ENCODE results near the gene THSD4. TPM values are rescaled to one million over a fixed set of nuclear protein-coding genes. Genes with fewer than 3 reads are reported as not detected.
A peak's percentile ranks its signal among the peaks of the same experiment; 100 is the strongest.

Gene THSD4
- total RNA-seq, 4 donors from 2014 or later, result 23.0 to 68.5 (median 48.6) TPM

- 97 to 100% methylated on average over 2 of the region's 2 CpGs for WGBS, 2 donors
- intact Hi-C loops (cut with DNase I), result no loop called here
- Histone ChIP-seq H3K27me3 (no peaks in the 10 kb centered on the region), H3K9me3 (no peaks in the 10 kb centered on the region), H3K36me3 (no peaks in the 10 kb centered on the region), H3K27ac (no peak overlapping the region), H3K4me3 (replicated peaks in 1 of 3) (no peak overlapping the region), H3K4me1 (no peaks in the 10 kb centered on the region)
- no peak for DNase-seq
- TF ChIP-seq, protein P1, sequence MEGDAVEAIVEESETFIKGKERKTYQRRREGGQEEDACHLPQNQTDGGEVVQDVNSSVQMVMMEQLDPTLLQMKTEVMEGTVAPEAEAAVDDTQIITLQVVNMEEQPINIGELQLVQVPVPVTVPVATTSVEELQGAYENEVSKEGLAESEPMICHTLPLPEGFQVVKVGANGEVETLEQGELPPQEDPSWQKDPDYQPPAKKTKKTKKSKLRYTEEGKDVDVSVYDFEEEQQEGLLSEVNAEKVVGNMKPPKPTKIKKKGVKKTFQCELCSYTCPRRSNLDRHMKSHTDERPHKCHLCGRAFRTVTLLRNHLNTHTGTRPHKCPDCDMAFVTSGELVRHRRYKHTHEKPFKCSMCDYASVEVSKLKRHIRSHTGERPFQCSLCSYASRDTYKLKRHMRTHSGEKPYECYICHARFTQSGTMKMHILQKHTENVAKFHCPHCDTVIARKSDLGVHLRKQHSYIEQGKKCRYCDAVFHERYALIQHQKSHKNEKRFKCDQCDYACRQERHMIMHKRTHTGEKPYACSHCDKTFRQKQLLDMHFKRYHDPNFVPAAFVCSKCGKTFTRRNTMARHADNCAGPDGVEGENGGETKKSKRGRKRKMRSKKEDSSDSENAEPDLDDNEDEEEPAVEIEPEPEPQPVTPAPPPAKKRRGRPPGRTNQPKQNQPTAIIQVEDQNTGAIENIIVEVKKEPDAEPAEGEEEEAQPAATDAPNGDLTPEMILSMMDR (IDR thresholded peaks at IDR 0.05), result no peak
- TF ChIP-seq POLR2A (IDR thresholded peaks at IDR 0.05), result no peak
Observed at GRCh38 chr15:71245588-71245987, 130.3 kb downstream of the THSD4 start.

GRCh38 chr15:71248386-71248785 lies 133.1 kb downstream of the THSD4 start:
- TF ChIP-seq, protein P1 (IDR thresholded peaks at IDR 0.05), result no peak
- TF ChIP-seq POLR2A (IDR thresholded peaks at IDR 0.05), result no peak
- WGBS, 2 donors, result 68 to 75% methylated on average over 3 of the region's 3 CpGs
- Histone ChIP-seq H3K4me1 (no peaks in the 10 kb centered on the region), H3K9me3 (no peaks in the 10 kb centered on the region), H3K27ac (no peak overlapping the region), H3K36me3 (no peaks in the 10 kb centered on the region), H3K27me3 (no peaks in the 10 kb centered on the region), H3K4me3 (replicated peaks in 1 of 3) (no peak overlapping the region)
- intact Hi-C loops (cut with DNase I), result no loop called here
- DNase-seq, result no peak

GRCh38 chr15:71249986-71250385 lies 134.7 kb downstream of the THSD4 start:
- H3K27me3 ChIP-seq, result no peaks in the 10 kb centered on the region
- 79 to 86% methylated on average over 4 of the region's 4 CpGs for WGBS, 2 donors
- H3K27ac ChIP-seq, result no peak overlapping the region
- no peaks in the 10 kb centered on the region for H3K9me3 ChIP-seq
- TF ChIP-seq POLR2A (IDR thresholded peaks at IDR 0.05), result no peak
- H3K36me3 ChIP-seq, result no peaks in the 10 kb centered on the region
- H3K4me3 ChIP-seq (replicated peaks in 1 of 3), result no peak overlapping the region
- DNase-seq, result no peak
- intact Hi-C loops (cut with DNase I), result no loop called here
- H3K4me1 ChIP-seq, result no peaks in the 10 kb centered on the region

DNA sequence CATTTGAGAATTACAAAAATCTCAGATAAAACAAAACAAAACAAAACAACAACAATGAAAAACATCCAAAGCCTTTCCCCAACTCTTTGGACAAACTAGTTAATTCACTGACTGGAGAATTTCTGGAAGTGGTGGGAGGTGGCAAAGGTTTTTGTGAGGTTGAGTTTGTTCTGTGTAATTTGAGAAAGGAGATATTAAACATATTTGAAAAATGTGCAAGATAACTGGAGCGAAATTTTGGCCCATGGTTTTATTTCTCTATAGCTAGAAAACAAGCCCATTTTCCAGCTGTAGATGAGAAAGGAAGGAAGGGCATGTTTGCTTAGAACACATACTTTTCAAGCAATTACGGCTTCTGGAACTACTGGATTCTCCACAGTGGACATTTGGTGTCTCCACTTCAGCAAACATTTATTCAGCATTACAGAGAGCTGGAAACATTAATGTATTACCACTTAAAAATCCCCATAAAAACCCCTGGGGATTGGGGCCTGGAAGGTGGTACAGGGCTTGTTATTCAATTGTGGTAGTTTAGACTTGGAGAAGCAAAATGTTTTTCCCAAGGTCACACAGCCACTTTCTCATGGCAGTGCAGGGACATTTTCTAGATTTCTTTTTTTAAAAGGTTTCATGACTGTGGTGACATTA lies 135.8 kb downstream of the THSD4 start:
- WGBS, 2 donors, result 75 to 78% methylated on average over 2 of the region's 2 CpGs
- H3K27ac ChIP-seq, result peak overlapping the region in 1 of 3 donors; percentile 17
- H3K4me1 ChIP-seq, result no peaks in the 10 kb centered on the region
- H3K27me3 ChIP-seq, result no peaks in the 10 kb centered on the region
- no peak for DNase-seq
- no peak overlapping the region for H3K4me3 ChIP-seq (replicated peaks in 1 of 3)
- TF ChIP-seq POLR2A (IDR thresholded peaks at IDR 0.05), result no peak
- TF ChIP-seq, protein P1 (IDR thresholded peaks at IDR 0.05), result no peak
- H3K36me3 ChIP-seq, result no peaks in the 10 kb centered on the region
- no peaks in the 10 kb centered on the region for H3K9me3 ChIP-seq
- intact Hi-C loops (cut with DNase I), result no loop called here

- Histone ChIP-seq H3K27me3 (no peaks in the 10 kb centered on the region), H3K4me1 (no peaks in the 10 kb centered on the region), H3K4me3 (replicated peaks in 1 of 3) (no peak overlapping the region), H3K27ac (no peak overlapping the region), H3K36me3 (no peaks in the 10 kb centered on the region), H3K9me3 (no peaks in the 10 kb centered on the region)
- WGBS, 2 donors, result 80 to 87% methylated on average over 4 of the region's 4 CpGs
- intact Hi-C loops (cut with DNase I), result no loop called here
- DNase-seq, result no peak
- TF ChIP-seq POLR2A (IDR thresholded peaks at IDR 0.05), result no peak
- TF ChIP-seq, protein P1 (IDR thresholded peaks at IDR 0.05), result no peak
Observed at GRCh38 chr15:71251584-71252043, 136.3 kb downstream of the THSD4 start.

Data from thyroid gland (tissue), 4 donors.